ENCODE measurements around the gene COLEC12.
"Not testable (repeated sequence)": the region's sequence is repeated elsewhere in the genome, so short reads cannot be mapped to it uniquely, and the experiment has no call there.

COLEC12 gene

DNA sequence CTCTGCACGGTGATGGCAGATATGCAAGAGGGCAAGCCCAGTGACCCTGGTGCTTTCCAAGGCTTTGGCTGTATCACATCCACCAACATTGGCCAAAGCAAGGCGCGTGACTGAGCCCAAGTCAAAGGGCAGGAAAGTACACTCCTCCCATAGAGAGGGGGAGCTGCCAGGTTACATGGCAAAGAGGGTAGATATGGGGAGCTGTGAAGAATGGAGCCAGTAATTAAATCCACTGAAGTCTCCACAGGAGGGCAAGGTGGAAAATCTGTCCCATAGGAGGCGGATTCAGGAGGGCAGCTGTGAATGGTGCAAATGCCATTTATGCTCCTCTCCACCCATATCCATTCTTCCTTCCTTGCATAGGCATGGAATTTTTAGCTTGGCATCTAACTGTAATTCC is 188.1 kb downstream of the COLEC12 start:
- Histone ChIP-seq H3K36me3 (replicated peaks) (no peaks in the 10 kb centered on the region), H3K4me3 (ENCODE audit: low read depth, low read length) (no peak overlapping the region), H3K27me3 (replicated peaks) (peaks cover 65% of the 10 kb centered on the region), H3K27ac (no peak overlapping the region)
- in situ Hi-C loops (cut with HindIII; ENCODE audit: low pct_ligation_motif_present, low sequenced_read_pairs) = no loop called here
- TF ChIP-seq, protein P1, sequence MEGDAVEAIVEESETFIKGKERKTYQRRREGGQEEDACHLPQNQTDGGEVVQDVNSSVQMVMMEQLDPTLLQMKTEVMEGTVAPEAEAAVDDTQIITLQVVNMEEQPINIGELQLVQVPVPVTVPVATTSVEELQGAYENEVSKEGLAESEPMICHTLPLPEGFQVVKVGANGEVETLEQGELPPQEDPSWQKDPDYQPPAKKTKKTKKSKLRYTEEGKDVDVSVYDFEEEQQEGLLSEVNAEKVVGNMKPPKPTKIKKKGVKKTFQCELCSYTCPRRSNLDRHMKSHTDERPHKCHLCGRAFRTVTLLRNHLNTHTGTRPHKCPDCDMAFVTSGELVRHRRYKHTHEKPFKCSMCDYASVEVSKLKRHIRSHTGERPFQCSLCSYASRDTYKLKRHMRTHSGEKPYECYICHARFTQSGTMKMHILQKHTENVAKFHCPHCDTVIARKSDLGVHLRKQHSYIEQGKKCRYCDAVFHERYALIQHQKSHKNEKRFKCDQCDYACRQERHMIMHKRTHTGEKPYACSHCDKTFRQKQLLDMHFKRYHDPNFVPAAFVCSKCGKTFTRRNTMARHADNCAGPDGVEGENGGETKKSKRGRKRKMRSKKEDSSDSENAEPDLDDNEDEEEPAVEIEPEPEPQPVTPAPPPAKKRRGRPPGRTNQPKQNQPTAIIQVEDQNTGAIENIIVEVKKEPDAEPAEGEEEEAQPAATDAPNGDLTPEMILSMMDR (IDR thresholded peaks at IDR 0.05; ENCODE audit: low read depth, low read length, missing control alignments) = no peak
- DNase-seq = no peak

DNA sequence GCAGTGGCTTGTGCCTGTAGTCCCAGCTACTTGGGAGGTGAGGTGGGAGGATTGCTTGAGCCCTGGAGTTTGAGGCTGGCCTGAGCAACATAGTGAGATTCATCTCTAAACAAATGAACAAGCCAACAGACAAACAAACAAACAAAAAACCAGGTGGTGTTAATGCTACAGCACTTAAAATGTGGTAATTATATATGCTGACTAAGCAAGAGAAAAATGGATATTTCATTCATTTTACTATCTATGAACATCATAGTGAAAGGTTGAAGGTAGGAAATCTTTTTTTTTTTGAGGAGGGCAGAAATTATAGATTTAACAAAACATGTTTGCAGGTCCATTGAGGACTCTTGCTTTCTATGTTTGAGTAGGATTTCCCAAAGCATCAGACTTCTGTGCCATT is 190.5 kb downstream of the COLEC12 start:
- in situ Hi-C loops (cut with HindIII; ENCODE audit: low pct_ligation_motif_present, low sequenced_read_pairs) = no loop called here
- DNase-seq = no peak
- TF ChIP-seq, protein P1 (IDR thresholded peaks at IDR 0.05; ENCODE audit: low read depth, low read length, missing control alignments) = no peak

DNA sequence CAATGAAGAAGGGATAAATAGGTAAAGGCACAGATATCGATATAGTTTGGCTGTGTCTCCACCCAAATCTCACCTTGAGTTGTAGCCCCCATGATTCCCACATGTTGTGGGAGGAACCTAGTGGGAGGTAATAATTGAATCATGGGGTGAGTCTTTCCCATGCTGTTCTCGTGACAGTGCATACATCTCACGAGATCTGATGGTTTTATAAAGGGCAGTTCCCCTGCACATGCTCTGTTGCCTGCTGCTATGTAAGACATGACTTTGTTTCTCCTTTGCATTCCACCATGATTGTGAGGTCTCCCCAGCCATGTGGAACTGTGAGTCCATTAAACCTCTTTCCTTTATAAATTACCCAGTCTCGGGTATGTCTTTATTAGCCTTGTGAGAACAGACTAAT is 192.4 kb downstream of the COLEC12 start:
- peaks cover 59% of the 10 kb centered on the region for H3K27me3 ChIP-seq (replicated peaks)
- H3K27ac ChIP-seq; H3K4me3 ChIP-seq (ENCODE audit: low read depth, low read length); H3K36me3 ChIP-seq (replicated peaks); DNase-seq; in situ Hi-C loops (cut with HindIII; ENCODE audit: low pct_ligation_motif_present, low sequenced_read_pairs): not testable (repeated sequence)

More for the DNA sequence above, 190.5 kb downstream of the COLEC12 start:
- H3K27me3 ChIP-seq (replicated peaks) = peaks cover 64% of the 10 kb centered on the region
- H3K4me3 ChIP-seq (ENCODE audit: low read depth, low read length) = no peak overlapping the region
- H3K36me3 ChIP-seq (replicated peaks) = no peaks in the 10 kb centered on the region
- no peak overlapping the region for H3K27ac ChIP-seq

DNA sequence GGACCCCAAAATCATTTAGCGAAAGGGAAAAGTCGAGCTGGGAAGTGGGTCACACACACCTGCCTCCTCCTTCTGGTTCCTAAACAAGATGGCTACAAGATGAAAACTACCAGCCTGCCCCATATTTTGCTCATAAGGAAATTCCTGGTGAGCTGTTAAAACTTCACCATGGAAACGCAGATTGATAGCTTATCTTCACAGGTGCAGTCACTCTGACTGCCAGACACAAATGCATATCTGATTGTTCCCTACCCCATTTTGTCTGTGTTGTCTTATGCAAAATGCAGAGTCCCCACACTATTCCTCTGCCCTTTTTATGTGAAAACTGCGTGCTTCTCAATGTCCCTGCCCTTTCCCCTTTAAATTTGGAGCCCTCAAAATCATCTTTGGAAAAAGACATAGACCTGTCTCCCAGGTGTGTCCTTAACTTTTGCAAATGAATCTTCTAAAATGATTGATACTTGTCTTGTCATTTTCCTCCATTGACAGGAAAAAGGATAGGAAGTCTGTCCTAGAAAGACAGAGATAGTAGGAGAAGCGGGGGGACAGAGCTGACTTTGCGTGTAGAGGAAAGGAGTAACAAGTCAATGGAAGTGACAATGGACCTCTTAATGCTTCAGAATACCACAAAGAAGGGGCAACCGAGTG is 193.8 kb downstream of the COLEC12 start:
- no peak for DNase-seq
- H3K27me3 ChIP-seq (replicated peaks) = peaks cover 51% of the 10 kb centered on the region
- H3K27ac ChIP-seq = no peak overlapping the region
- in situ Hi-C loops (cut with HindIII; ENCODE audit: low pct_ligation_motif_present, low sequenced_read_pairs) = no loop called here
- no peak overlapping the region for H3K4me3 ChIP-seq (ENCODE audit: low read depth, low read length)
- TF ChIP-seq, protein P1 (IDR thresholded peaks at IDR 0.05; ENCODE audit: low read depth, low read length, missing control alignments) = no peak
- H3K36me3 ChIP-seq (replicated peaks) = no peaks in the 10 kb centered on the region

DNA sequence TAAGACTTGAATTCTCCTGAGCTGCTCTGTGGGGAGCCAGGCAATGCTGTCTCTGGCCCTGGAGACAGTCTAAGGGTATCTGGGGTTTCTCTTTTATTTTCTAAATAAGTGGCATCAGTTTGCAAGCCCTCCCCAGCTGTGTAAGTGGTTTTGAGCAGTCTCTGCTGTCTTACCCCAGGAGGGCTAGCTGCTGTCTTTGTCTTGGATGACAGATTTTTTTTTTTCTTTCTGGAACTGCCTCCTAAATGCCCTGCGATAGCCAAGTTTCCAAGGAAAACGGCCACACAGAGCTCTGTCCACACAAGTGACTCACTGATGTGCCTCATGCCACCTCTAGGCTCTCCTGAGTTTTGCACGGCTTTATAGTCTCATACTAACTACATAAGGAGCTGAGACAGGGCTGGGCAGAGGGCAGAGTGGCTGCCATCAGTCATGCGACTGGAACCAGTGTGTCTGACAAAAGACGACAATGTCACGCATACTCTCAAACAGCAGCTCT is 195.4 kb downstream of the COLEC12 start:
- no peaks in the 10 kb centered on the region for H3K36me3 ChIP-seq (replicated peaks)
- H3K27me3 ChIP-seq (replicated peaks) = peaks cover 48% of the 10 kb centered on the region
- no peak overlapping the region for H3K27ac ChIP-seq
- in situ Hi-C loops (cut with HindIII; ENCODE audit: low pct_ligation_motif_present, low sequenced_read_pairs) = no loop called here
- TF ChIP-seq, protein P1 (IDR thresholded peaks at IDR 0.05; ENCODE audit: low read depth, low read length, missing control alignments) = no peak
- no peak overlapping the region for H3K4me3 ChIP-seq (ENCODE audit: low read depth, low read length)
- DNase-seq = no peak

DNA sequence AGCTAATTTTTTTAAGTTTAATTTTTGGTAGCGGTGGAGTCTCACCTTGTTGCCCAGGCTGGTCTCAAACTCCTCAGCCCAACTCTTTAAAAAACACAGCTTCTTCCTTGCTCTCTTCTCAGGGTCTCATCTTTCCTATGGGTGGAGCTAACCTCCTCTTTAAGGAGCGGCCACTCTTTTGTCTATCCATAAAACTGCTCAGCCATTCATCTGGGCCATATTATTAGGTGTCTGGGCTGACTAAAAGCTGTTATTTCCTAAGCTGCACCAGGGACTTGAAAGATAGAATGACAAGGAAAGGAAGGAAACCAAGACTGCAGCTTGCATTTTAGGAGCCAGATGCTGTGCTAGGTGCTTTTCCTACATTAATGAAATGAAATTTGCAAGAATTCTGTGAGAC is 196.9 kb downstream of the COLEC12 start:
- Histone ChIP-seq H3K4me3 (ENCODE audit: low read depth, low read length) (no peak overlapping the region), H3K27ac (no peak overlapping the region), H3K36me3 (replicated peaks) (no peaks in the 10 kb centered on the region), H3K27me3 (replicated peaks) (peaks cover 39% of the 10 kb centered on the region)
- TF ChIP-seq, protein P1 (IDR thresholded peaks at IDR 0.05; ENCODE audit: low read depth, low read length, missing control alignments) = no peak
- no peak for DNase-seq
- in situ Hi-C loops (cut with HindIII; ENCODE audit: low pct_ligation_motif_present, low sequenced_read_pairs) = no loop called here
